Naive thymus-derived CD4-positive, alpha-beta T cell (primary cell): Measurements from ENCODE around the gene CRELD2. TPM values are rescaled to one million over a fixed set of nuclear protein-coding genes. Genes with fewer than 3 reads are reported as not detected.

Experiments used
- ATAC-seq: fragments of 150-1000 bp; cut with Tn5 transposase; 2 replicates; pipeline ENCODE4 v1.10.0; 2021; ENCODE audit warnings: mild to moderate bottlenecking, moderate library complexity
- CTCF ChIA-PET: fragments of 350-600 bp; sonication (Branson Sonifier 250); formaldehyde crosslinking; loops from one replicate; lab custom pipeline; 2021; ENCODE audit warnings: antibody characterized with exemption; lab: Charles Lee
- POLR2A ChIA-PET: fragments of 350-600 bp; sonication (Branson Sonifier 250); formaldehyde crosslinking; loops from one replicate; lab custom pipeline; 2021; ENCODE audit warnings: antibody characterized with exemption, inconsistent platforms; lab: Charles Lee
- DNase-seq, 9 donors: peaks; one replicate each; pipeline versions ENCODE4 v3.0.0 to v3.0.0-alpha.2; 2020 to 2022; ENCODE audit warnings: mixed read lengths in 1 of 9
- H3K27ac ChIP-seq: one replicate; pipeline ENCODE4 v1.7.0; 2013; ENCODE audit warnings: mild to moderate bottlenecking, low read depth, low read length, moderate library complexity
- H3K27me3 ChIP-seq, 2 donors: one replicate each; pipeline ENCODE4 v1.7.0; 2013; ENCODE audit warnings: low read length in 2 of 2, mild to moderate bottlenecking in 2 of 2, moderate library complexity in 2 of 2; ENCODE audit not compliant: control insufficient read depth in 2 of 2, insufficient read depth in 2 of 2
- H3K36me3 ChIP-seq, 3 experiments: 1 replicate in 2 of 3; 2 replicates in 1 of 3; pipeline ENCODE4 v1.7.0; 2013; ENCODE audit warnings: low read length in 3 of 3, mild to moderate bottlenecking in 3 of 3, moderate library complexity in 1 of 3; ENCODE audit not compliant: insufficient read depth in 3 of 3, control insufficient read depth in 2 of 3
- H3K4me1 ChIP-seq, 2 donors: one replicate each; pipeline ENCODE4 v1.7.0; 2013; ENCODE audit warnings: low read length in 2 of 2, mild to moderate bottlenecking in 2 of 2, moderate library complexity in 1 of 2; ENCODE audit not compliant: control insufficient read depth in 2 of 2, insufficient read depth in 2 of 2
- H3K4me3 ChIP-seq: 2 replicates; pipeline ENCODE4 v1.7.0; 2013; ENCODE audit warnings: mild to moderate bottlenecking, low read length
- H3K9me3 ChIP-seq, 3 experiments: 1 replicate in 2 of 3; 2 replicates in 1 of 3; pipeline ENCODE4 v1.7.0; 2013; ENCODE audit warnings: low read length in 3 of 3; ENCODE audit not compliant: control insufficient read depth in 2 of 3
- H3K27ac Mint-ChIP-seq, 9 donors: one replicate each; pipeline ENCODE4 v1.8.0; 2020 to 2022; ENCODE audit warnings: mixed read lengths in 9 of 9, mild to moderate bottlenecking in 8 of 9, moderate library complexity in 5 of 9, inconsistent platforms in 2 of 9
- H3K27me3 Mint-ChIP-seq, 5 donors: one replicate each; pipeline ENCODE4 v1.8.0; 2021 to 2022; ENCODE audit warnings: mixed read lengths in 5 of 5, mild to moderate bottlenecking in 1 of 5
- H3K36me3 Mint-ChIP-seq, 5 donors: one replicate each; pipeline ENCODE4 v1.8.0; 2020 to 2022; ENCODE audit warnings: mixed read lengths in 5 of 5, mild to moderate bottlenecking in 3 of 5, inconsistent platforms in 1 of 5
- H3K4me1 Mint-ChIP-seq, 7 donors: one replicate each; pipeline ENCODE4 v1.8.0; 2020 to 2022; ENCODE audit warnings: mixed read lengths in 7 of 7, mild to moderate bottlenecking in 3 of 7, inconsistent platforms in 1 of 7
- H3K4me3 Mint-ChIP-seq, 10 donors: one replicate each; pipeline ENCODE4 v1.8.0; 2020 to 2022; ENCODE audit warnings: mild to moderate bottlenecking in 10 of 10, mixed read lengths in 10 of 10, moderate library complexity in 6 of 10, inconsistent platforms in 2 of 10
- H3K9me3 Mint-ChIP-seq, 11 donors: one replicate each; pipeline ENCODE4 v1.8.0; 2020 to 2022; ENCODE audit warnings: mixed read lengths in 11 of 11, mild to moderate bottlenecking in 4 of 11, inconsistent platforms in 1 of 11, moderate library complexity in 1 of 11
- intact Hi-C, 2 donors: fragments of 100-400 bp; cut with micrococcal nuclease; formaldehyde crosslinking; loops; one replicate each; pipeline ENCODE4 v1.15.1; 2023
- polyA plus RNA-seq, 2 donors: library from polyadenylated mRNA; unstranded; fragments of 300-500 nt; fragmentation: Illumina TruSeq; gene quantifications; one replicate each; pipeline ENCODE4 v1.2.3, GENCODE V29; 2021
- total RNA-seq, 6 experiments: library from RNA in 5 of 6; stranded (reverse) in 5 of 6; gene quantifications; 1 replicate in 5 of 6; 2 replicates in 1 of 6; pipeline ENCODE4 v1.2.3 and lab custom pipeline; 2021 to 2026

Gene CRELD2
- total and polyA plus RNA-seq, 7 experiments from 2014 or later: 19.7 to 80.9 (median 30.7) TPM

- ATAC-seq: no peak
- Mint-ChIP-seq H3K4me3 (no peak overlapping the region), H3K4me1 (peaks cover 5 to 18% (median 9%) of the 10 kb centered on the region in 7 donors), H3K27ac (no peak overlapping the region), H3K27me3 (no peaks in the 10 kb centered on the region), H3K36me3 (peaks cover 0 to 5% (median 0%) of the 10 kb centered on the region in 5 donors), H3K9me3 (peaks cover 0 to 7% (median 0%) of the 10 kb centered on the region in 11 donors)
- DNase-seq: no peak
- Histone ChIP-seq H3K27me3 (no peaks in the 10 kb centered on the region), H3K27ac (no peak overlapping the region), H3K4me1 (peaks cover 9 to 18% of the 10 kb centered on the region in 2 donors), H3K36me3 (no peaks in the 10 kb centered on the region), H3K9me3 (no peaks in the 10 kb centered on the region), H3K4me3 (no peak overlapping the region)
- CTCF ChIA-PET: no interaction called here
- intact Hi-C loops: no loop called here
- POLR2A ChIA-PET: no interaction called here
Observed at GRCh38 chr22:49949914-49950292, 31.5 kb downstream of the CRELD2 start.

GRCh38 chr22:49950396-49950994 is 32.1 kb downstream of the CRELD2 start:
- H3K9me3 Mint-ChIP-seq: peaks cover 0 to 3% (median 0%) of the 10 kb centered on the region in 11 donors
- H3K27ac ChIP-seq: no peak overlapping the region
- no peak overlapping the region for H3K4me3 ChIP-seq
- no peaks in the 10 kb centered on the region for H3K27me3 Mint-ChIP-seq
- CTCF ChIA-PET: interaction anchor here (0.9 kb wide), 1 partner anchor 41 kb away, joined by 3 read pairs; no protein-coding TSS in a partner anchor
- POLR2A ChIA-PET: interaction anchor here (0.7 to 1.5 kb wide), 2 partner anchors 12 to 120 kb away, joined by 3 to 5 read pairs; no protein-coding TSS in a partner anchor
- ATAC-seq (no peak), DNase-seq (no peak)
- H3K9me3 ChIP-seq: no peaks in the 10 kb centered on the region
- H3K27me3 ChIP-seq: no peaks in the 10 kb centered on the region
- no peaks in the 10 kb centered on the region for H3K36me3 ChIP-seq
- peaks cover 0 to 2% (median 0%) of the 10 kb centered on the region in 5 donors for H3K36me3 Mint-ChIP-seq
- H3K4me1 Mint-ChIP-seq: peaks cover 4 to 14% (median 6%) of the 10 kb centered on the region in 7 donors
- no peak overlapping the region for H3K4me3 Mint-ChIP-seq
- intact Hi-C loops: no loop called here
- H3K27ac Mint-ChIP-seq: no peak overlapping the region
- peaks cover 9 to 17% of the 10 kb centered on the region in 2 donors for H3K4me1 ChIP-seq

- H3K4me1 Mint-ChIP-seq: peaks cover 0 to 8% (median 2%) of the 10 kb centered on the region in 7 donors
- POLR2A ChIA-PET: interaction anchor here (0.7 to 1.5 kb wide), 2 partner anchors 11 to 120 kb away, joined by 3 to 5 read pairs; no protein-coding TSS in a partner anchor
- no peak for ATAC-seq
- DNase-seq: no peak
- no peaks in the 10 kb centered on the region for H3K27me3 Mint-ChIP-seq
- Histone ChIP-seq H3K36me3 (no peaks in the 10 kb centered on the region), H3K27me3 (no peaks in the 10 kb centered on the region), H3K4me1 (peaks cover 3 to 11% of the 10 kb centered on the region in 2 donors), H3K4me3 (no peak overlapping the region), H3K27ac (no peak overlapping the region), H3K9me3 (no peaks in the 10 kb centered on the region)
- no peak overlapping the region for H3K27ac Mint-ChIP-seq
- no peak overlapping the region for H3K4me3 Mint-ChIP-seq
- intact Hi-C loops: no loop called here
- H3K9me3 Mint-ChIP-seq: no peaks in the 10 kb centered on the region
- no peaks in the 10 kb centered on the region for H3K36me3 Mint-ChIP-seq
- CTCF ChIA-PET: interaction anchor here (0.9 to 1.8 kb wide), 2 partner anchors 9 to 41 kb away, joined by 3 to 4 read pairs; partner anchors contain the start of gene PIM3
Observed at GRCh38 chr22:49951000-49951677, 32.7 kb downstream of the CRELD2 start.

- no peaks in the 10 kb centered on the region for H3K27me3 Mint-ChIP-seq
- no peaks in the 10 kb centered on the region for H3K9me3 Mint-ChIP-seq
- intact Hi-C loops: no loop called here
- no peak for DNase-seq
- H3K4me1 Mint-ChIP-seq: peaks cover 0 to 3% (median 0%) of the 10 kb centered on the region in 7 donors
- no peak overlapping the region for H3K4me3 Mint-ChIP-seq
- Histone ChIP-seq H3K27me3 (no peaks in the 10 kb centered on the region), H3K36me3 (no peaks in the 10 kb centered on the region), H3K4me3 (no peak overlapping the region), H3K27ac (no peak overlapping the region), H3K9me3 (no peaks in the 10 kb centered on the region), H3K4me1 (peaks cover 0 to 6% of the 10 kb centered on the region in 2 donors)
- no peak for ATAC-seq
- H3K27ac Mint-ChIP-seq: no peak overlapping the region
- POLR2A ChIA-PET: interaction anchor here (1.1 to 1.5 kb wide), 2 partner anchors 9 to 11 kb away, joined by 4 to 5 read pairs; partner anchors contain the start of gene PIM3
- CTCF ChIA-PET: interaction anchor here (0.9 to 1.8 kb wide), 2 partner anchors 9 to 40 kb away, joined by 3 to 4 read pairs; partner anchors contain the start of gene PIM3
- H3K36me3 Mint-ChIP-seq: no peaks in the 10 kb centered on the region
Observed at GRCh38 chr22:49951678-49951985, 33.2 kb downstream of the CRELD2 start.

- no peak overlapping the region for H3K4me3 Mint-ChIP-seq
- H3K9me3 ChIP-seq: no peaks in the 10 kb centered on the region
- H3K4me3 ChIP-seq: no peak overlapping the region
- ChIA-PET CTCF (interaction anchor here (1.8 kb wide), 1 partner anchor 8 kb away, joined by 4 read pairs; the partner anchor contains the start of gene PIM3), POLR2A (interaction anchor here (0.6 to 1.1 kb wide), 3 partner anchors 9 to 15 kb away, joined by 3 to 4 read pairs (median 3); partner anchors contain the start of gene PIM3)
- no peaks in the 10 kb centered on the region for H3K27me3 Mint-ChIP-seq
- H3K4me1 Mint-ChIP-seq: peaks cover 0 to 3% (median 0%) of the 10 kb centered on the region in 7 donors
- H3K36me3 Mint-ChIP-seq: no peaks in the 10 kb centered on the region
- no peaks in the 10 kb centered on the region for H3K4me1 ChIP-seq
- ATAC-seq (no peak), DNase-seq (no peak)
- H3K36me3 ChIP-seq: no peaks in the 10 kb centered on the region
- intact Hi-C loops: no loop called here
- H3K27ac Mint-ChIP-seq: no peak overlapping the region
- H3K27me3 ChIP-seq: no peaks in the 10 kb centered on the region
- H3K27ac ChIP-seq: no peak overlapping the region
- no peaks in the 10 kb centered on the region for H3K9me3 Mint-ChIP-seq
Observed at GRCh38 chr22:49951986-49952896, 33.8 kb downstream of the CRELD2 start.

GRCh38 chr22:49953027-49953679 is 34.7 kb downstream of the CRELD2 start:
- H3K4me3 Mint-ChIP-seq: no peak overlapping the region
- CTCF ChIA-PET: interaction anchor here (1.8 kb wide), 1 partner anchor 7 kb away, joined by 4 read pairs; the partner anchor contains the start of gene PIM3
- no peak overlapping the region for H3K27ac ChIP-seq
- no peaks in the 10 kb centered on the region for H3K9me3 ChIP-seq
- H3K27ac Mint-ChIP-seq: no peak overlapping the region
- no peak overlapping the region for H3K4me3 ChIP-seq
- DNase-seq (no peak), ATAC-seq (peak; percentile 13)
- H3K27me3 Mint-ChIP-seq: no peaks in the 10 kb centered on the region
- H3K4me1 ChIP-seq: no peaks in the 10 kb centered on the region
- H3K9me3 Mint-ChIP-seq: no peaks in the 10 kb centered on the region
- H3K27me3 ChIP-seq: no peaks in the 10 kb centered on the region
- peaks cover 0 to 4% (median 0%) of the 10 kb centered on the region in 7 donors for H3K4me1 Mint-ChIP-seq
- no peaks in the 10 kb centered on the region for H3K36me3 ChIP-seq
- intact Hi-C loops: no loop called here
- H3K36me3 Mint-ChIP-seq: no peaks in the 10 kb centered on the region
- POLR2A ChIA-PET: interaction anchor here (0.6 to 0.9 kb wide), 2 partner anchors 12 to 16 kb away, joined by 3 read pairs; no protein-coding TSS in a partner anchor
